ENCODE data around the gene RNF212B. TPM values are rescaled to one million over a fixed set of nuclear protein-coding genes. Genes with fewer than 3 reads are reported as not detected.
"Not testable (repeated sequence)": the region's sequence is repeated elsewhere in the genome, so short reads cannot be mapped to it uniquely, and the experiment has no call there.

RNF212B gene
- total RNA-seq, 1 donor from 2014 or later: not detected

GRCh38 chr14:23240661-23241060 lies 2.9 kb downstream of the RNF212B start:
- no peaks in the 10 kb centered on the region for H3K27me3 ChIP-seq (ENCODE audit: low read depth)
- TF ChIP-seq CTCF (IDR thresholded peaks at IDR 0.05): no peak
- ATAC-seq: no peak

GRCh38 chr14:23241061-23241715 lies 3.5 kb downstream of the RNF212B start:
- H3K9me3 ChIP-seq; ATAC-seq; DNase-seq; H3K4me3 ChIP-seq; H3K27me3 ChIP-seq (ENCODE audit: low read depth); H3K27ac ChIP-seq; intact Hi-C loops (cut with DNase I); H3K4me1 ChIP-seq; H3K36me3 ChIP-seq: not testable (repeated sequence)

More at GRCh38 chr14:23240661-23241060, 2.9 kb downstream of the RNF212B start:
- H3K36me3 ChIP-seq: no peaks in the 10 kb centered on the region
- no peak for DNase-seq
- intact Hi-C loops (cut with DNase I): no loop called here
- no peak overlapping the region for H3K27ac ChIP-seq
- H3K4me3 ChIP-seq: no peak overlapping the region
- H3K9me3 ChIP-seq: no peaks in the 10 kb centered on the region
- peaks cover 5% of the 10 kb centered on the region for H3K4me1 ChIP-seq

GRCh38 chr14:23242076-23242475 lies 4.3 kb downstream of the RNF212B start:
- H3K9me3 ChIP-seq: no peaks in the 10 kb centered on the region
- H3K27me3 ChIP-seq (ENCODE audit: low read depth): no peaks in the 10 kb centered on the region
- H3K27ac ChIP-seq: no peak overlapping the region
- H3K36me3 ChIP-seq: no peaks in the 10 kb centered on the region
- intact Hi-C loops (cut with DNase I): no loop called here
- H3K4me3 ChIP-seq: no peak overlapping the region
- TF ChIP-seq CTCF (IDR thresholded peaks at IDR 0.05): no peak
- DNase-seq: no peak
- H3K4me1 ChIP-seq: peaks cover 5% of the 10 kb centered on the region
- ATAC-seq: no peak

- Histone ChIP-seq H3K27me3 (ENCODE audit: low read depth) (no peaks in the 10 kb centered on the region), H3K9me3 (no peaks in the 10 kb centered on the region), H3K27ac (no peak overlapping the region), H3K4me3 (no peak overlapping the region), H3K36me3 (no peaks in the 10 kb centered on the region), H3K4me1 (peaks cover 3% of the 10 kb centered on the region)
- ATAC-seq (no peak), DNase-seq (no peak)
- intact Hi-C loops (cut with DNase I): no loop called here
- TF ChIP-seq CTCF (IDR thresholded peaks at IDR 0.05): no peak
Measured at GRCh38 chr14:23243066-23243465, 5.3 kb downstream of the RNF212B start.

GRCh38 chr14:23245282-23245681 lies 7.5 kb downstream of the RNF212B start:
- Histone ChIP-seq H3K4me3 (no peak overlapping the region), H3K9me3 (no peaks in the 10 kb centered on the region), H3K27ac (no peak overlapping the region), H3K27me3 (ENCODE audit: low read depth) (no peaks in the 10 kb centered on the region), H3K36me3 (no peaks in the 10 kb centered on the region), H3K4me1 (no peaks in the 10 kb centered on the region)
- DNase-seq (no peak), ATAC-seq (no peak)
- TF ChIP-seq CTCF (IDR thresholded peaks at IDR 0.05): no peak
- intact Hi-C loops (cut with DNase I): no loop called here

GRCh38 chr14:23248601-23249000 lies 10.9 kb downstream of the RNF212B start:
- H3K36me3 ChIP-seq: no peaks in the 10 kb centered on the region
- DNase-seq (no peak), ATAC-seq (no peak)
- no peak for TF ChIP-seq CTCF (IDR thresholded peaks at IDR 0.05)
- no peaks in the 10 kb centered on the region for H3K9me3 ChIP-seq
- no peaks in the 10 kb centered on the region for H3K27me3 ChIP-seq (ENCODE audit: low read depth)
- no peak overlapping the region for H3K27ac ChIP-seq
- H3K4me1 ChIP-seq: no peaks in the 10 kb centered on the region
- intact Hi-C loops (cut with DNase I): no loop called here
- H3K4me3 ChIP-seq: no peak overlapping the region
